Left lung (tissue), 10 donors: Measurements from ENCODE around the gene ULK3. TPM values are rescaled to one million over a fixed set of nuclear protein-coding genes. Genes with fewer than 3 reads are reported as not detected.

ENCODE experiments used
- ATAC-seq: fragments of 200-7000 bp; cut with Tn5 transposase; one replicate; pipeline ENCODE4 v1.9.1; 2020; ENCODE audit warnings: moderate library complexity
- DNase-seq, 4 donors: peaks; one replicate each; pipeline ENCODE4 v3.0.0-alpha.2; 2013 to 2020
- H3K27ac ChIP-seq, 2 donors: fragments of 200-600 bp; sonication (generic) in 1 of 2; one replicate each; pipeline versions ENCODE4 v1.5.0 to v1.8.0; 2020 to 2021
- H3K27me3 ChIP-seq, 2 donors: fragments of 200-600 bp; sonication (generic) in 1 of 2; one replicate each; pipeline versions ENCODE4 v1.5.0 to v1.8.0; 2020 to 2021
- H3K36me3 ChIP-seq, 2 donors: fragments of 200-600 bp; sonication (generic) in 1 of 2; one replicate each; pipeline versions ENCODE4 v1.5.0 to v1.8.0; 2020 to 2021
- H3K4me1 ChIP-seq, 2 donors: fragments of 200-600 bp; one replicate each; pipeline ENCODE4 v1.8.0; 2021
- H3K4me3 ChIP-seq, 2 donors: fragments of 200-600 bp; sonication (generic) in 1 of 2; one replicate each; pipeline versions ENCODE4 v1.5.0 to v1.8.0; 2020 to 2021; ENCODE audit warnings: mild to moderate bottlenecking in 1 of 2
- H3K9me3 ChIP-seq, 2 donors: fragments of 200-600 bp; sonication (generic) in 1 of 2; one replicate each; pipeline versions ENCODE4 v1.5.0 to v1.8.0; 2020 to 2021
- intact Hi-C, 2 donors: fragments of 100-400 bp; cut with DNase I; formaldehyde crosslinking; loops; one replicate each; pipeline versions ENCODE4 v1.11.2 to v1.14.2; 2022
- polyA plus RNA-seq, 6 donors: library from polyadenylated mRNA; unstranded; fragments of 120-200 nt; gene quantifications; one replicate each; pipeline ENCODE4 v1.2.1, GENCODE V29; 2013; ENCODE audit not compliant: insufficient read length in 6 of 6
- total RNA-seq, 2 donors: library from RNA; stranded (reverse); fragmentation: NEBNext Ultra II Directional; extraction: Animal tissue kit (Norgen Biotek cat#: 25700); gene quantifications; one replicate each; pipeline ENCODE4 v1.2.1, GENCODE V29; 2021
- TF ChIP-seq, protein P1 (sequence below), 2 donors: fragments of 200-600 bp; sonication (generic) in 1 of 2; IDR thresholded peaks; one replicate each; pipeline versions ENCODE4 v1.5.0 to v1.8.0; 2021; ENCODE audit warnings: antibody characterized with exemption in 2 of 2
- donor health status: DM: no; HTN: yes; CAD: no.
- donor health status: DM: no; HTN: no; CAD: no.

Gene ULK3
- total and polyA plus RNA-seq, 8 donors = 27.3 to 45.1 (median 37.4) TPM

DNA sequence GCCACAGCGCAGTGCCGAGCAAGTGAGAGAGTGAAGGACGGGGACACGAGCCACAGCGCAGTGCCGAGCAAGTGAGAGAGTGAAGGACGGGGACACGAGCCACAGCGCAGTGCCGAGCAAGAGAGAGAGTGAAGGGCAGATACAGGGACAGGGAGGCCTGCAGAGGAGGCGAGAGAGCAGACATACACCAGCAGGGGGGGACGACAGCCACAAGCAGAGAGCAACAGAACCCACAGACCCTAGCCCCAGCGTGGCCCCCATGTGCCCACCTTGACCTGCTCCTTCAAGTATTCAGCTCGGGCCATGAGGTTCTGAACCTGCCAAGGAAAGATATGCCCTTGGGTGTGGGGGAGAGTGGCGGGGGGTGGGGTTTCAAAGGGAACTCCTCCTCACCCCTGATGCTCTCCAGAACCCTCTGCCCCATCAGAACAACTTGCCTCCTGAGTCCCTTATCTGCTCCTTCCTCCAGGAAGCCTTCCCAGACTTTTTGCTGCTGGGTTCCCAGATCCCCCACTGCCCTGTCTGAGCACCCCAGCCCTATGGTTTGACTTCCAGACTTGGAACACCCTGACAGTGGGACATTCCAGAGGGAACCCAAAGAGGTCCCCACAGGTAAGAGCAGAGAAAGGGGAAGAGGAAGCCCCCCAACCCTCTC is 5.3 kb downstream of the ULK3 start:
- intact Hi-C loops = no loop called here
- Histone ChIP-seq H3K4me1 (peaks cover 9 to 17% of the 10 kb centered on the region in 2 donors), H3K4me3 (no peak overlapping the region), H3K36me3 (peaks cover 0 to 49% of the 10 kb centered on the region in 2 donors), H3K9me3 (no peaks in the 10 kb centered on the region), H3K27ac (no peak overlapping the region), H3K27me3 (no peaks in the 10 kb centered on the region)
- TF ChIP-seq, protein P1, sequence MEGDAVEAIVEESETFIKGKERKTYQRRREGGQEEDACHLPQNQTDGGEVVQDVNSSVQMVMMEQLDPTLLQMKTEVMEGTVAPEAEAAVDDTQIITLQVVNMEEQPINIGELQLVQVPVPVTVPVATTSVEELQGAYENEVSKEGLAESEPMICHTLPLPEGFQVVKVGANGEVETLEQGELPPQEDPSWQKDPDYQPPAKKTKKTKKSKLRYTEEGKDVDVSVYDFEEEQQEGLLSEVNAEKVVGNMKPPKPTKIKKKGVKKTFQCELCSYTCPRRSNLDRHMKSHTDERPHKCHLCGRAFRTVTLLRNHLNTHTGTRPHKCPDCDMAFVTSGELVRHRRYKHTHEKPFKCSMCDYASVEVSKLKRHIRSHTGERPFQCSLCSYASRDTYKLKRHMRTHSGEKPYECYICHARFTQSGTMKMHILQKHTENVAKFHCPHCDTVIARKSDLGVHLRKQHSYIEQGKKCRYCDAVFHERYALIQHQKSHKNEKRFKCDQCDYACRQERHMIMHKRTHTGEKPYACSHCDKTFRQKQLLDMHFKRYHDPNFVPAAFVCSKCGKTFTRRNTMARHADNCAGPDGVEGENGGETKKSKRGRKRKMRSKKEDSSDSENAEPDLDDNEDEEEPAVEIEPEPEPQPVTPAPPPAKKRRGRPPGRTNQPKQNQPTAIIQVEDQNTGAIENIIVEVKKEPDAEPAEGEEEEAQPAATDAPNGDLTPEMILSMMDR (IDR thresholded peaks at IDR 0.05) = no peak
- ATAC-seq = no peak
- no peak for DNase-seq

DNA sequence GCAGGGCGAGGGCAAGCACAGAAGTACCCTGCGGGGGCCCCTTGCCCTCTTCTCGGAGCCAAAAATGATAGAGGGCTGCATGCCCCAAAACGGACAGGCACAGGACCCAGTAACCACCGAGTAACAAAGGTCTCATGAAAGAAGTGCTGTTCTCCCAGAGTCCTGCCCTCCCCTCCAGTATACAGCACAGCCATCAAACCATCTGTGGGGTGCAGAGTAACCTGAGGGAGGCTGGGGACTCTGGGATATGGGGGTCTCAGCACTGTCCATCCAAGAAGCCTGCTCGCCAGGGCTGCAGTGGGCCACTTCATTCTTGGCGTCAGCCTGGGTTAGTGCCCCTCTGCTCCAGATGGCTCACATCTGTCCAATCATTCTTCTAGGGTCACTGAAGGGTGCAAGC is 6.1 kb downstream of the ULK3 start:
- no peaks in the 10 kb centered on the region for H3K9me3 ChIP-seq
- no peak overlapping the region for H3K4me3 ChIP-seq
- peaks cover 3 to 9% of the 10 kb centered on the region in 2 donors for H3K4me1 ChIP-seq
- no peak overlapping the region for H3K27ac ChIP-seq
- H3K27me3 ChIP-seq = no peaks in the 10 kb centered on the region
- TF ChIP-seq, protein P1 (IDR thresholded peaks at IDR 0.05) = no peak
- intact Hi-C loops = no loop called here
- DNase-seq (no peak), ATAC-seq (no peak)
- peaks cover 0 to 49% of the 10 kb centered on the region in 2 donors for H3K36me3 ChIP-seq

DNA sequence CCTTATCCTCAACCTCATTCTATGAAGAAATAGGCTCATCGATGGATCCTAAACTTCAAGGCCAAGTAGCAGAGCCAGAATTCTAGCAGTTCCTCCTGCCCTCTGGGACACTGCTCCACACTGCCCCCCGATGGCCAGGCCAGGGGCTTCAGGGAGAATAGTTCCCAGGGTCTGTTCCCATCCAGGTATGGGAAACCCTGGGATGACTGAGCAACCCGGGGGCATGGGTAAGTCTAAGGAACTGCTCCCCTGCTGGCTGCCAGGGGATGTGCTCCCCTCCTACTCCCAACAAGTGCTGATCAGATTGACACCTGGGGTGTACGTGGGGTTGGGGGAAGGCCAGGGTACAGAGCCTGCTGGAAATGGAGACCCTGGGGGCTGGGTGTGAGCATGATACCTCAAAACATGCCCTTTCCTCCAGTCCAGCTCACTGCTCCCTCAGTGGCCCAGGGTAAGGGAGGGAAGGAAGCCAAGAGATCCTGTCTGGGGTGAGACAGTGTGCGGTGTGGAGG is 7.6 kb downstream of the ULK3 start:
- H3K27ac ChIP-seq = no peak overlapping the region
- DNase-seq = peak in 2 of 4 donors; percentile 48 to 90
- intact Hi-C loops = no loop called here

DNA sequence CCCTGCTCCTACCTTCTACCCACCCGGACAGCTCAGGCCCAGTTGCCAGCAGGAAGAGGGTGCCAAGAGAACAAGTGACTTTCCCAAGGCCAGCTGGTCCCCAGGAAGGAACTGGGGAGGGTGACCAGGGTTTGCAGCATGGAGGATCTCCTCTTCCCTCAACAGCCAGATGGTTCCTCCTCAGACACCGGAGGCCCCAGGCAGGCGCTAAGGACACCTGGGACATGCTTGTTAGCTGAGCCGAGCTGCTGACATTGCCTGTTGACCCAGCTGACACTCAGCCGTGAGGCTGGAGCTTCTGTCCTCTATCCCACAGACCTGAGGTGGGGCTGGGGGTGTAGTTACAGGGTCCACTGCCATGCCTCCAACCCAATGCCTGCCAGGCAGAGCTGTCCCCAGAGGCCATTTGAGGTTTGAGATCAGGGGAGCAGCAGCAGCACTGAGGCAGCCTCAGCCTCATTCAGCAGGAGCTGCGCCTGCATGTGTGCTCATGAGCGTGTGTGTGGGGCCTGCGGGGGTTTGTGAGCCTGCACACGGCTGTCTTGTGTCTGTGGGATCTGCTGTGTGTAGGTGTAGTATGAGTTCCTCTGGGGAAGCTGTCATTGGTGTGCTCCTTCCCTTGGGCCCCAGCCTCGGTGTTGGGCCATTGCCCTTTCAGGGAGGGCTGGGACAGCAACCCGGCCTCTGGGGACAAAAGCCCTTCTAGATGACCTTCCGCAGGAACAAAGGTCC is 9.4 kb downstream of the ULK3 start:
- Histone ChIP-seq H3K36me3 (peaks cover 0 to 29% of the 10 kb centered on the region in 2 donors), H3K27ac (no peak overlapping the region), H3K27me3 (peaks cover 0 to 7% of the 10 kb centered on the region in 2 donors), H3K9me3 (no peaks in the 10 kb centered on the region), H3K4me1 (no peaks in the 10 kb centered on the region), H3K4me3 (no peak overlapping the region)
- intact Hi-C loops = no loop called here
- no peak for DNase-seq
- TF ChIP-seq, protein P1 (IDR thresholded peaks at IDR 0.05) = no peak
- no peak for ATAC-seq

More for the DNA sequence above, 7.6 kb downstream of the ULK3 start:
- TF ChIP-seq, protein P1 (IDR thresholded peaks at IDR 0.05) = peak; percentile 68 to 76
- ATAC-seq = peak; percentile 86
- Histone ChIP-seq H3K9me3 (no peaks in the 10 kb centered on the region), H3K27me3 (no peaks in the 10 kb centered on the region), H3K4me1 (no peaks in the 10 kb centered on the region), H3K36me3 (peaks cover 0 to 47% of the 10 kb centered on the region in 2 donors), H3K4me3 (no peak overlapping the region)

DNA sequence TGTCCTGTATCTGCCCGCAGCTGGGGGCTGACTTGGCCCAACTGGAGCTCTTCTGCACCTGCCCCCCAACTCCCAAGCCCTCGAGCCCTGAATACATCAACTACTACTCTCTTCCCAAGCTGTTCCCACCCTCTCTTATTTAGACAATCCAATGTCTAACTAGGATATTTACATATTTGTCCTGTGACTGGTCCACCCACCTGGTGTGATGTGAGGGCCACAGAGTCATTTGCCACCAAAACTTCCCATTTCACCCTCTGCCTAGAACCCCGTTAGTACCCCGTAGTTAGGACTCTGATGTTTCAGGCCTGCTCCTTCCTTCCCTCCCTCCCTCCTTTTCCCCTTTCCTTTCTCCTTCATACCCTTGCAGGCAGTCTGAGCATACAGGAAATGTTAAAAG is 10.1 kb downstream of the ULK3 start:
- TF ChIP-seq, protein P1 (IDR thresholded peaks at IDR 0.05) = no peak
- Histone ChIP-seq H3K4me1 (no peaks in the 10 kb centered on the region), H3K9me3 (no peaks in the 10 kb centered on the region), H3K27me3 (peaks cover 0 to 14% of the 10 kb centered on the region in 2 donors), H3K4me3 (no peak overlapping the region), H3K36me3 (peaks cover 0 to 22% of the 10 kb centered on the region in 2 donors), H3K27ac (no peak overlapping the region)
- ATAC-seq = no peak
- intact Hi-C loops = no loop called here
- no peak for DNase-seq
